ENCODE measurements around the gene SH3PXD2A. TPM values are rescaled to one million over a fixed set of nuclear protein-coding genes. Genes with fewer than 3 reads are reported as not detected.

The SH3PXD2A gene
- total and polyA plus RNA-seq, 9 of the 15 experiments (the other 6 are each of a cell fraction or from before 2014, with no cell fraction given) = 0.41 to 9.3 (median 2.5) TPM

DNA sequence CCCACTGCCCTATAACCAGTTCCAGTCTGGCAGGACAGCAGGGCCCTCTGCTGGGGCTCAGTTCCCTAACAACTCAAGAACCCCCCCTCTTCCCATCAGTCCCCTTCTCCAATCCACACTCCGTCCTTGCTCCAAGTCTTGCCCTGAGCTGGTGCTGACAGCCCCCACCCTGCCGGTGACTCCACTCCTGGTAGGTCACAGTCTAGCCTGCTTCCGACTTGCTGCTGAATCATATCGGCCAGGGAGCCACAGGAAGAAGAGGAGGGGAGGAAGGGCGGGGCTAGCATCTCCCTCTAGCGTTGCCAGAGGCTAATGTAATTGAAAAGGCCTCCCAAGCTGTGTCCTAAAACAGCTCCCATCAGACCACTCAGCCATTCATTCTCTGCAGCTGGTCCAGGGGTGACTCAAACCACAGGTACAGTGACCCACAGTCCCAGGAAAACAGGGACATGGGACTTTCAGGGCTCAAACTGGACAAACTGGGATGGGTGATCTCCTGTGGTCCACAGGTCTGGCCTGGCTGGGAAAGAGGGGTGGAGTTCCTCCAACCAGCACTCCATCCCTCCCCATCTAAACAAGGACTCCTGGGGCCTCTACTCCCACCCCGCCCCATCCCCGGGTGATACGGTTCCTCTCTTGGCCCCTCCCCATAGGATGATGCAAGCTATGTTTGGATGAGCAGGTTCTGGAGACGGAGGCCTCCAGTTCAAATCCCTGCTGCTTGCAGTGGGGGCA, 158.8 kb downstream of the SH3PXD2A start (continued):
- TF ChIP-seq, protein P1, sequence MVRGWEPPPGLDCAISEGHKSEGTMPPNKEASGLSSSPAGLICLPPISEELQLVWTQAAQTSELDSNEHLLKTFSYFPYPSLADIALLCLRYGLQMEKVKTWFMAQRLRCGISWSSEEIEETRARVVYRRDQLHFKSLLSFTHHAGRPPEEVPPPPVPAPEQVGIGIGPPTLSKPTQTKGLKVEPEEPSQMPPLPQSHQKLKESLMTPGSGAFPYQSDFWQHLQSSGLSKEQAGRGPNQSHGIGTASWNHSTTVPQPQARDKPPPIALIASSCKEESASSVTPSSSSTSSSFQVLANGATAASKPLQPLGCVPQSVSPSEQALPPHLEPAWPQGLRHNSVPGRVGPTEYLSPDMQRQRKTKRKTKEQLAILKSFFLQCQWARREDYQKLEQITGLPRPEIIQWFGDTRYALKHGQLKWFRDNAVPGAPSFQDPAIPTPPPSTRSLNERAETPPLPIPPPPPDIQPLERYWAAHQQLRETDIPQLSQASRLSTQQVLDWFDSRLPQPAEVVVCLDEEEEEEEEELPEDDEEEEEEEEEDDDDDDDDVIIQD (CRISPR knock-in tag; IDR thresholded peaks at IDR 0.05) = no peak
- TF ChIP-seq ZNF57 (CRISPR knock-in tag; IDR thresholded peaks at IDR 0.05) (no peak), HDAC1 (IDR thresholded peaks at IDR 0.05) (peak in 1 of 2 experiments; percentile 13; a peak in 1 of 4 replicates), ZNF121 (CRISPR knock-in tag; conservative IDR thresholded peaks at IDR 0.05) (no peak), CBX3 (IDR thresholded peaks at IDR 0.05; ENCODE audit: borderline replicate concordance in 1 of 2, low read length in 2 of 2) (peak in 1 of 2 experiments; percentile 67; a peak in 1 of 3 replicates), SMAD4 (CRISPR knock-in tag; conservative IDR thresholded peaks at IDR 0.05) (peak; percentile 97), KAT7 (CRISPR knock-in tag; IDR thresholded peaks at IDR 0.05; ENCODE audit: borderline replicate concordance) (no peak), RBFOX2 (IDR thresholded peaks at IDR 0.05; ENCODE audit: low read depth, low read length) (peak; percentile 57), PTBP1 (IDR thresholded peaks at IDR 0.05; ENCODE audit: low read depth, low read length) (no peak), ZNF766 (CRISPR knock-in tag; conservative IDR thresholded peaks at IDR 0.05) (no peak), DDX20 (tag; IDR thresholded peaks at IDR 0.05; ENCODE audit: low read depth) (no peak), SLC30A9 (CRISPR knock-in tag; IDR thresholded peaks at IDR 0.05) (no peak)
- TF ChIP-seq, protein P2, sequence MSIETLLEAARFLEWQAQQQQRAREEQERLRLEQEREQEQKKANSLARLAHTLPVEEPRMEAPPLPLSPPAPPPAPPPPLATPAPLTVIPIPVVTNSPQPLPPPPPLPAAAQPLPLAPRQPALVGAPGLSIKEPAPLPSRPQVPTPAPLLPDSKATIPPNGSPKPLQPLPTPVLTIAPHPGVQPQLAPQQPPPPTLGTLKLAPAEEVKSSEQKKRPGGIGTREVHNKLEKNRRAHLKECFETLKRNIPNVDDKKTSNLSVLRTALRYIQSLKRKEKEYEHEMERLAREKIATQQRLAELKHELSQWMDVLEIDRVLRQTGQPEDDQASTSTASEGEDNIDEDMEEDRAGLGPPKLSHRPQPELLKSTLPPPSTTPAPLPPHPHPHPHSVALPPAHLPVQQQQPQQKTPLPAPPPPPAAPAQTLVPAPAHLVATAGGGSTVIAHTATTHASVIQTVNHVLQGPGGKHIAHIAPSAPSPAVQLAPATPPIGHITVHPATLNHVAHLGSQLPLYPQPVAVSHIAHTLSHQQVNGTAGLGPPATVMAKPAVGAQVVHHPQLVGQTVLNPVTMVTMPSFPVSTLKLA (conservative IDR thresholded peaks at IDR 0.05) = no peak
- TF ChIP-seq, protein P3, sequence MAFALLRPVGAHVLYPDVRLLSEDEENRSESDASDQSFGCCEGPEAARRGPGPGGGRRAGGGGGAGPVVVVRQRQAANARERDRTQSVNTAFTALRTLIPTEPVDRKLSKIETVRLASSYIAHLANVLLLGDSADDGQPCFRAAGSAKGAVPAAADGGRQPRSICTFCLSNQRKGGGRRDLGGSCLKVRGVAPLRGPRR (CRISPR knock-in tag; IDR thresholded peaks at IDR 0.05) = no peak
- TF ChIP-seq, protein P4, sequence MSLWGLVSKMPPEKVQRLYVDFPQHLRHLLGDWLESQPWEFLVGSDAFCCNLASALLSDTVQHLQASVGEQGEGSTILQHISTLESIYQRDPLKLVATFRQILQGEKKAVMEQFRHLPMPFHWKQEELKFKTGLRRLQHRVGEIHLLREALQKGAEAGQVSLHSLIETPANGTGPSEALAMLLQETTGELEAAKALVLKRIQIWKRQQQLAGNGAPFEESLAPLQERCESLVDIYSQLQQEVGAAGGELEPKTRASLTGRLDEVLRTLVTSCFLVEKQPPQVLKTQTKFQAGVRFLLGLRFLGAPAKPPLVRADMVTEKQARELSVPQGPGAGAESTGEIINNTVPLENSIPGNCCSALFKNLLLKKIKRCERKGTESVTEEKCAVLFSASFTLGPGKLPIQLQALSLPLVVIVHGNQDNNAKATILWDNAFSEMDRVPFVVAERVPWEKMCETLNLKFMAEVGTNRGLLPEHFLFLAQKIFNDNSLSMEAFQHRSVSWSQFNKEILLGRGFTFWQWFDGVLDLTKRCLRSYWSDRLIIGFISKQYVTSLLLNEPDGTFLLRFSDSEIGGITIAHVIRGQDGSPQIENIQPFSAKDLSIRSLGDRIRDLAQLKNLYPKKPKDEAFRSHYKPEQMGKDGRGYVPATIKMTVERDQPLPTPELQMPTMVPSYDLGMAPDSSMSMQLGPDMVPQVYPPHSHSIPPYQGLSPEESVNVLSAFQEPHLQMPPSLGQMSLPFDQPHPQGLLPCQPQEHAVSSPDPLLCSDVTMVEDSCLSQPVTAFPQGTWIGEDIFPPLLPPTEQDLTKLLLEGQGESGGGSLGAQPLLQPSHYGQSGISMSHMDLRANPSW (CRISPR knock-in tag; IDR thresholded peaks at IDR 0.05) = no peak
- TF ChIP-seq, protein P5, sequence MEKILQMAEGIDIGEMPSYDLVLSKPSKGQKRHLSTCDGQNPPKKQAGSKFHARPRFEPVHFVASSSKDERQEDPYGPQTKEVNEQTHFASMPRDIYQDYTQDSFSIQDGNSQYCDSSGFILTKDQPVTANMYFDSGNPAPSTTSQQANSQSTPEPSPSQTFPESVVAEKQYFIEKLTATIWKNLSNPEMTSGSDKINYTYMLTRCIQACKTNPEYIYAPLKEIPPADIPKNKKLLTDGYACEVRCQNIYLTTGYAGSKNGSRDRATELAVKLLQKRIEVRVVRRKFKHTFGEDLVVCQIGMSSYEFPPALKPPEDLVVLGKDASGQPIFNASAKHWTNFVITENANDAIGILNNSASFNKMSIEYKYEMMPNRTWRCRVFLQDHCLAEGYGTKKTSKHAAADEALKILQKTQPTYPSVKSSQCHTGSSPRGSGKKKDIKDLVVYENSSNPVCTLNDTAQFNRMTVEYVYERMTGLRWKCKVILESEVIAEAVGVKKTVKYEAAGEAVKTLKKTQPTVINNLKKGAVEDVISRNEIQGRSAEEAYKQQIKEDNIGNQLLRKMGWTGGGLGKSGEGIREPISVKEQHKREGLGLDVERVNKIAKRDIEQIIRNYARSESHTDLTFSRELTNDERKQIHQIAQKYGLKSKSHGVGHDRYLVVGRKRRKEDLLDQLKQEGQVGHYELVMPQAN (IDR thresholded peaks at IDR 0.05; ENCODE audit: borderline replicate concordance) = no peak

Data from K562 (cell line).